ENCODE measurements around the gene NXF1. TPM values are rescaled to one million over a fixed set of nuclear protein-coding genes. Genes with fewer than 3 reads are reported as not detected.
"Not testable (repeated sequence)": the region's sequence is repeated elsewhere in the genome, so short reads cannot be mapped to it uniquely, and the experiment has no call there.

The NXF1 gene
- total and polyA plus RNA-seq, 7 donors: 20.3 to 68.1 (median 40.2) TPM

GRCh38 chr11:62770778-62771143 is 34.5 kb downstream of the NXF1 start:
- TF ChIP-seq POLR2A (IDR thresholded peaks at IDR 0.05) (no peak), EP300 (IDR thresholded peaks at IDR 0.05) (no peak), CTCF (IDR thresholded peaks at IDR 0.05) (no peak), POLR2AphosphoS5 (IDR thresholded peaks at IDR 0.05) (no peak)
- intact Hi-C loops (cut with DNase I): loop anchor here (1.0 to 5.0 kb wide), 2 partner anchors 16 to 43 kb away; partner anchors contain the start of genes HNRNPUL2 and TTC9C
- H3K36me3 ChIP-seq: peaks cover 9 to 28% (median 19%) of the 10 kb centered on the region in 4 donors
- peak overlapping the region; percentile 91 to 96 (median 94) for H3K27ac ChIP-seq
- WGBS, 2 donors: 1% methylated on average over 18 of the region's 18 CpGs
- peak overlapping the region; percentile 62 to 73 (median 68) for H3K4me3 ChIP-seq
- H3K4me1 ChIP-seq: peaks cover 0 to 28% (median 22%) of the 10 kb centered on the region in 4 donors
- H3K27me3 ChIP-seq: no peaks in the 10 kb centered on the region
- peak; percentile 74 for DNase-seq
- H3K9me3 ChIP-seq: no peaks in the 10 kb centered on the region

GRCh38 chr11:62760867-62761227 is 44.4 kb downstream of the NXF1 start:
- H3K4me3 ChIP-seq: peak overlapping the region; percentile 58 to 90 (median 70)
- DNase-seq; H3K9me3 ChIP-seq; intact Hi-C loops (cut with DNase I); H3K27me3 ChIP-seq: not testable (repeated sequence)
- WGBS, 2 donors: 26 to 37% methylated on average over 9 of the region's 9 CpGs
- H3K36me3 ChIP-seq: peaks cover 5 to 14% (median 6%) of the 10 kb centered on the region in 4 donors
- peak overlapping the region; percentile 84 to 93 (median 86) for H3K27ac ChIP-seq
- H3K4me1 ChIP-seq: peaks cover 0 to 24% (median 13%) of the 10 kb centered on the region in 4 donors

GRCh38 chr11:62757846-62758788 is 47.1 kb downstream of the NXF1 start:
- intact Hi-C loops (cut with DNase I): no loop called here
- Histone ChIP-seq H3K27ac (no peak overlapping the region), H3K36me3 (no peaks in the 10 kb centered on the region), H3K27me3 (no peaks in the 10 kb centered on the region), H3K4me3 (no peak overlapping the region), H3K9me3 (no peaks in the 10 kb centered on the region), H3K4me1 (peaks cover 0 to 25% (median 21%) of the 10 kb centered on the region in 4 donors)
- DNase-seq: no peak
- no peak for TF ChIP-seq CTCF (IDR thresholded peaks at IDR 0.05)
- no peak for TF ChIP-seq POLR2A (IDR thresholded peaks at IDR 0.05)
- WGBS, 2 donors: 73 to 80% methylated on average over 9 of the region's 9 CpGs

- Histone ChIP-seq H3K4me1 (peaks cover 0 to 32% (median 16%) of the 10 kb centered on the region in 4 donors), H3K27me3 (no peaks in the 10 kb centered on the region), H3K36me3 (peaks cover 0 to 13% (median 2%) of the 10 kb centered on the region in 4 donors), H3K4me3 (no peak overlapping the region), H3K9me3 (no peaks in the 10 kb centered on the region), H3K27ac (peak overlapping the region in 1 of 4 donors; percentile 94)
- no peak for DNase-seq
- intact Hi-C loops (cut with DNase I): no loop called here
- TF ChIP-seq EP300 (IDR thresholded peaks at IDR 0.05) (no peak), POLR2A (IDR thresholded peaks at IDR 0.05) (no peak), CTCF (IDR thresholded peaks at IDR 0.05) (no peak), POLR2AphosphoS5 (IDR thresholded peaks at IDR 0.05) (no peak)
- 40 to 73% methylated on average over 10 of the region's 10 CpGs for WGBS, 2 donors
Observed at GRCh38 chr11:62755086-62755615, 50.1 kb downstream of the NXF1 start.
